ENCODE results near the gene JAKMIP1.

- no peak for TF ChIP-seq EZH2 (optimal IDR thresholded peaks at IDR 0.05; ENCODE audit: low read depth, low read length)
- TF ChIP-seq, protein P1, sequence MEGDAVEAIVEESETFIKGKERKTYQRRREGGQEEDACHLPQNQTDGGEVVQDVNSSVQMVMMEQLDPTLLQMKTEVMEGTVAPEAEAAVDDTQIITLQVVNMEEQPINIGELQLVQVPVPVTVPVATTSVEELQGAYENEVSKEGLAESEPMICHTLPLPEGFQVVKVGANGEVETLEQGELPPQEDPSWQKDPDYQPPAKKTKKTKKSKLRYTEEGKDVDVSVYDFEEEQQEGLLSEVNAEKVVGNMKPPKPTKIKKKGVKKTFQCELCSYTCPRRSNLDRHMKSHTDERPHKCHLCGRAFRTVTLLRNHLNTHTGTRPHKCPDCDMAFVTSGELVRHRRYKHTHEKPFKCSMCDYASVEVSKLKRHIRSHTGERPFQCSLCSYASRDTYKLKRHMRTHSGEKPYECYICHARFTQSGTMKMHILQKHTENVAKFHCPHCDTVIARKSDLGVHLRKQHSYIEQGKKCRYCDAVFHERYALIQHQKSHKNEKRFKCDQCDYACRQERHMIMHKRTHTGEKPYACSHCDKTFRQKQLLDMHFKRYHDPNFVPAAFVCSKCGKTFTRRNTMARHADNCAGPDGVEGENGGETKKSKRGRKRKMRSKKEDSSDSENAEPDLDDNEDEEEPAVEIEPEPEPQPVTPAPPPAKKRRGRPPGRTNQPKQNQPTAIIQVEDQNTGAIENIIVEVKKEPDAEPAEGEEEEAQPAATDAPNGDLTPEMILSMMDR (IDR thresholded peaks at IDR 0.05; ENCODE audit: low read length) = no peak
Observed at GRCh38 chr4:6200922-6201362, 593 bp upstream of the JAKMIP1 start.

Measured in MM.1S (cell line).